Measurements from ENCODE around the gene SSC4D.

DNA sequence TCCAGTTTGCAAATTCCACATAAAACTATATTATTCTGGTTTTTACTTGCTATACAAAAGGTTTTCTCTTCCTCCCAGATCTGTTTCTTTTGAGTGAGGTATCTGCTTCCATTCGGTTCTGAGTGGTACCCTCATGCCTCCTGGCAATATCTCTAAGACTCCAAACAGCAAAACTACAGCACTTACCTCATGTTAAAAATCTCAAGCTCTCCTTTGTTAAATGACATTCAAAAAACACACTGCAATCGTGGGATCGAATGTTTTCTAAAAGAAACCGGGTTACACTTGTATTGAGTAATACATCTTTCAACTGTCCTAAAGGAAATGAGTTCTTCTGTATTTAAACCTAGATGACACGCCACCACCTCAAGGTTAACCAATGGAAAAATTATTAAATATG is 61.8 kb downstream of the SSC4D start:
- TF ChIP-seq, protein P1, sequence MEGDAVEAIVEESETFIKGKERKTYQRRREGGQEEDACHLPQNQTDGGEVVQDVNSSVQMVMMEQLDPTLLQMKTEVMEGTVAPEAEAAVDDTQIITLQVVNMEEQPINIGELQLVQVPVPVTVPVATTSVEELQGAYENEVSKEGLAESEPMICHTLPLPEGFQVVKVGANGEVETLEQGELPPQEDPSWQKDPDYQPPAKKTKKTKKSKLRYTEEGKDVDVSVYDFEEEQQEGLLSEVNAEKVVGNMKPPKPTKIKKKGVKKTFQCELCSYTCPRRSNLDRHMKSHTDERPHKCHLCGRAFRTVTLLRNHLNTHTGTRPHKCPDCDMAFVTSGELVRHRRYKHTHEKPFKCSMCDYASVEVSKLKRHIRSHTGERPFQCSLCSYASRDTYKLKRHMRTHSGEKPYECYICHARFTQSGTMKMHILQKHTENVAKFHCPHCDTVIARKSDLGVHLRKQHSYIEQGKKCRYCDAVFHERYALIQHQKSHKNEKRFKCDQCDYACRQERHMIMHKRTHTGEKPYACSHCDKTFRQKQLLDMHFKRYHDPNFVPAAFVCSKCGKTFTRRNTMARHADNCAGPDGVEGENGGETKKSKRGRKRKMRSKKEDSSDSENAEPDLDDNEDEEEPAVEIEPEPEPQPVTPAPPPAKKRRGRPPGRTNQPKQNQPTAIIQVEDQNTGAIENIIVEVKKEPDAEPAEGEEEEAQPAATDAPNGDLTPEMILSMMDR (IDR thresholded peaks at IDR 0.05; ENCODE audit: low read depth, low read length), result no peak
- TF ChIP-seq POLR2A (IDR thresholded peaks at IDR 0.05; ENCODE audit: extremely low read depth, insufficient read length) (no peak), MYC (IDR thresholded peaks at IDR 0.05; ENCODE audit: low read depth, low read length) (no peak)
- TF ChIP-seq, protein P2, sequence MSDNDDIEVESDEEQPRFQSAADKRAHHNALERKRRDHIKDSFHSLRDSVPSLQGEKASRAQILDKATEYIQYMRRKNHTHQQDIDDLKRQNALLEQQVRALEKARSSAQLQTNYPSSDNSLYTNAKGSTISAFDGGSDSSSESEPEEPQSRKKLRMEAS (IDR thresholded peaks at IDR 0.05; ENCODE audit: low read depth, low read length), result no peak
